ENCODE results near the gene FAM241A. TPM values are rescaled to one million over a fixed set of nuclear protein-coding genes. Genes with fewer than 3 reads are reported as not detected.
A peak's percentile ranks its signal among the peaks of the same experiment; 100 is the strongest.

FAM241A gene
- total and polyA plus RNA-seq, 2 of the 13 experiments (the other 11 are each of a cell fraction or from before 2014, with no cell fraction given) = 0.61 to 0.69 TPM

DNA sequence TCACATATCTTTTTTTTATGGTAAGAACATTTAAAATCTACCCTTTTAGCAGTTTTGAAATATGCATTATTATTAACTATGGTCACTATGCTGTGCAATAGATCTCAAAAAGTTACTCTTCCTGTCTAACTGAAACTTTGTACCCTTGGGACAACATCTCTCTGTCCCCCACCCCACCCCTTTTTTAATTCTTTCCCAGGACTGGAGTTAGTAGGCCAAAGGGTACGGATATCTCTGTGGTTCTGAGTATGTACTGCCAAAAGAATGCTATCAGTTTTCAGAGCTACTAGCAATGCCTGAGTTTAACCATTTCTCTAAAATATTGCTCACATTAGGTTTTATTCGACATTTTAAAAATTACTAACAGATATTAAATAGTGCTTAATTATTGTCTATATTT lies 4.7 kb upstream of the FAM241A start (continued):
- TF ChIP-seq, protein P1, sequence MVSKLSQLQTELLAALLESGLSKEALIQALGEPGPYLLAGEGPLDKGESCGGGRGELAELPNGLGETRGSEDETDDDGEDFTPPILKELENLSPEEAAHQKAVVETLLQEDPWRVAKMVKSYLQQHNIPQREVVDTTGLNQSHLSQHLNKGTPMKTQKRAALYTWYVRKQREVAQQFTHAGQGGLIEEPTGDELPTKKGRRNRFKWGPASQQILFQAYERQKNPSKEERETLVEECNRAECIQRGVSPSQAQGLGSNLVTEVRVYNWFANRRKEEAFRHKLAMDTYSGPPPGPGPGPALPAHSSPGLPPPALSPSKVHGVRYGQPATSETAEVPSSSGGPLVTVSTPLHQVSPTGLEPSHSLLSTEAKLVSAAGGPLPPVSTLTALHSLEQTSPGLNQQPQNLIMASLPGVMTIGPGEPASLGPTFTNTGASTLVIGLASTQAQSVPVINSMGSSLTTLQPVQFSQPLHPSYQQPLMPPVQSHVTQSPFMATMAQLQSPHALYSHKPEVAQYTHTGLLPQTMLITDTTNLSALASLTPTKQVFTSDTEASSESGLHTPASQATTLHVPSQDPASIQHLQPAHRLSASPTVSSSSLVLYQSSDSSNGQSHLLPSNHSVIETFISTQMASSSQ (IDR thresholded peaks at IDR 0.05; ENCODE audit: low read depth) = no peak
- TF ChIP-seq, protein P1 (CRISPR knock-in tag; IDR thresholded peaks at IDR 0.05; ENCODE audit: borderline replicate concordance) = no peak
- TF ChIP-seq ZNF768 (CRISPR knock-in tag; IDR thresholded peaks at IDR 0.05) (no peak), PTBP1 (IDR thresholded peaks at IDR 0.05; ENCODE audit: low read depth, low read length, poor library complexity, severe bottlenecking) (no peak), MTF1 (CRISPR knock-in tag; IDR thresholded peaks at IDR 0.05) (no peak), NR2F2 (IDR thresholded peaks at IDR 0.05; ENCODE audit: borderline replicate concordance, low read depth) (no peak), NFE2 (CRISPR knock-in tag; IDR thresholded peaks at IDR 0.05) (no peak)
- TF ChIP-seq, protein P2, sequence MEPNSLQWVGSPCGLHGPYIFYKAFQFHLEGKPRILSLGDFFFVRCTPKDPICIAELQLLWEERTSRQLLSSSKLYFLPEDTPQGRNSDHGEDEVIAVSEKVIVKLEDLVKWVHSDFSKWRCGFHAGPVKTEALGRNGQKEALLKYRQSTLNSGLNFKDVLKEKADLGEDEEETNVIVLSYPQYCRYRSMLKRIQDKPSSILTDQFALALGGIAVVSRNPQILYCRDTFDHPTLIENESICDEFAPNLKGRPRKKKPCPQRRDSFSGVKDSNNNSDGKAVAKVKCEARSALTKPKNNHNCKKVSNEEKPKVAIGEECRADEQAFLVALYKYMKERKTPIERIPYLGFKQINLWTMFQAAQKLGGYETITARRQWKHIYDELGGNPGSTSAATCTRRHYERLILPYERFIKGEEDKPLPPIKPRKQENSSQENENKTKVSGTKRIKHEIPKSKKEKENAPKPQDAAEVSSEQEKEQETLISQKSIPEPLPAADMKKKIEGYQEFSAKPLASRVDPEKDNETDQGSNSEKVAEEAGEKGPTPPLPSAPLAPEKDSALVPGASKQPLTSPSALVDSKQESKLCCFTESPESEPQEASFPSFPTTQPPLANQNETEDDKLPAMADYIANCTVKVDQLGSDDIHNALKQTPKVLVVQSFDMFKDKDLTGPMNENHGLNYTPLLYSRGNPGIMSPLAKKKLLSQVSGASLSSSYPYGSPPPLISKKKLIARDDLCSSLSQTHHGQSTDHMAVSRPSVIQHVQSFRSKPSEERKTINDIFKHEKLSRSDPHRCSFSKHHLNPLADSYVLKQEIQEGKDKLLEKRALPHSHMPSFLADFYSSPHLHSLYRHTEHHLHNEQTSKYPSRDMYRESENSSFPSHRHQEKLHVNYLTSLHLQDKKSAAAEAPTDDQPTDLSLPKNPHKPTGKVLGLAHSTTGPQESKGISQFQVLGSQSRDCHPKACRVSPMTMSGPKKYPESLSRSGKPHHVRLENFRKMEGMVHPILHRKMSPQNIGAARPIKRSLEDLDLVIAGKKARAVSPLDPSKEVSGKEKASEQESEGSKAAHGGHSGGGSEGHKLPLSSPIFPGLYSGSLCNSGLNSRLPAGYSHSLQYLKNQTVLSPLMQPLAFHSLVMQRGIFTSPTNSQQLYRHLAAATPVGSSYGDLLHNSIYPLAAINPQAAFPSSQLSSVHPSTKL (CRISPR knock-in tag; IDR thresholded peaks at IDR 0.05) = peak; percentile 32; the same call in 1 of the 2 replicates

Data from HepG2 (cell line).